ENCODE results near the gene FLT1.

Gene FLT1

GRCh38 chr13:28271056-28271840 is 223.7 kb downstream of the FLT1 start:
- H3K4me3 ChIP-seq (ENCODE audit: insufficient read depth, low read depth, low read length, poor library complexity, severe bottlenecking) = no peak overlapping the region
- no peak for DNase-seq
- no peaks in the 10 kb centered on the region for H3K27me3 ChIP-seq (replicated peaks; ENCODE audit: control insufficient read depth, insufficient read depth, low read length, poor library complexity, severe bottlenecking)
- no peak overlapping the region for H3K27ac ChIP-seq (ENCODE audit: insufficient read depth, low read length, poor library complexity, severe bottlenecking)
- peaks cover 51% of the 10 kb centered on the region for H3K36me3 ChIP-seq (ENCODE audit: control insufficient read depth, insufficient read depth, low read length)
- no peaks in the 10 kb centered on the region for H3K4me1 ChIP-seq (ENCODE audit: control insufficient read depth, insufficient read depth, low read length, poor library complexity, severe bottlenecking)
- H3K9me3 ChIP-seq (ENCODE audit: control insufficient read depth, low read length) = no peaks in the 10 kb centered on the region

- Histone ChIP-seq H3K27ac (ENCODE audit: insufficient read depth, low read length, poor library complexity, severe bottlenecking) (no peak overlapping the region), H3K36me3 (ENCODE audit: control insufficient read depth, insufficient read depth, low read length) (peaks cover 60% of the 10 kb centered on the region), H3K27me3 (replicated peaks; ENCODE audit: control insufficient read depth, insufficient read depth, low read length, poor library complexity, severe bottlenecking) (no peaks in the 10 kb centered on the region), H3K4me3 (ENCODE audit: insufficient read depth, low read depth, low read length, poor library complexity, severe bottlenecking) (no peak overlapping the region), H3K4me1 (ENCODE audit: control insufficient read depth, insufficient read depth, low read length, poor library complexity, severe bottlenecking) (no peaks in the 10 kb centered on the region), H3K9me3 (ENCODE audit: control insufficient read depth, low read length) (no peaks in the 10 kb centered on the region)
- no peak for DNase-seq
Observed at GRCh38 chr13:28268800-28269223, 226.1 kb downstream of the FLT1 start.

- no peak for DNase-seq
- H3K27ac ChIP-seq (ENCODE audit: insufficient read depth, low read length, poor library complexity, severe bottlenecking) = no peak overlapping the region
- no peaks in the 10 kb centered on the region for H3K9me3 ChIP-seq (ENCODE audit: control insufficient read depth, low read length)
- H3K27me3 ChIP-seq (replicated peaks; ENCODE audit: control insufficient read depth, insufficient read depth, low read length, poor library complexity, severe bottlenecking) = no peaks in the 10 kb centered on the region
- no peak overlapping the region for H3K4me3 ChIP-seq (ENCODE audit: insufficient read depth, low read depth, low read length, poor library complexity, severe bottlenecking)
- H3K36me3 ChIP-seq (ENCODE audit: control insufficient read depth, insufficient read depth, low read length) = peaks cover 64% of the 10 kb centered on the region
- no peaks in the 10 kb centered on the region for H3K4me1 ChIP-seq (ENCODE audit: control insufficient read depth, insufficient read depth, low read length, poor library complexity, severe bottlenecking)
Observed at GRCh38 chr13:28267497-28267896, 227.4 kb downstream of the FLT1 start.

- H3K27ac ChIP-seq (ENCODE audit: insufficient read depth, low read length, poor library complexity, severe bottlenecking) = no peak overlapping the region
- no peaks in the 10 kb centered on the region for H3K4me1 ChIP-seq (ENCODE audit: control insufficient read depth, insufficient read depth, low read length, poor library complexity, severe bottlenecking)
- no peak for DNase-seq
- H3K36me3 ChIP-seq (ENCODE audit: control insufficient read depth, insufficient read depth, low read length) = peaks cover 60% of the 10 kb centered on the region
- no peak overlapping the region for H3K4me3 ChIP-seq (ENCODE audit: insufficient read depth, low read depth, low read length, poor library complexity, severe bottlenecking)
- H3K9me3 ChIP-seq (ENCODE audit: control insufficient read depth, low read length) = no peaks in the 10 kb centered on the region
- no peaks in the 10 kb centered on the region for H3K27me3 ChIP-seq (replicated peaks; ENCODE audit: control insufficient read depth, insufficient read depth, low read length, poor library complexity, severe bottlenecking)
Observed at GRCh38 chr13:28258417-28258816, 236.5 kb downstream of the FLT1 start.

GRCh38 chr13:28257305-28257704 is 237.6 kb downstream of the FLT1 start:
- DNase-seq = no peak
- Histone ChIP-seq H3K27ac (ENCODE audit: insufficient read depth, low read length, poor library complexity, severe bottlenecking) (no peak overlapping the region), H3K36me3 (ENCODE audit: control insufficient read depth, insufficient read depth, low read length) (peaks cover 51% of the 10 kb centered on the region), H3K4me3 (ENCODE audit: insufficient read depth, low read depth, low read length, poor library complexity, severe bottlenecking) (no peak overlapping the region), H3K27me3 (replicated peaks; ENCODE audit: control insufficient read depth, insufficient read depth, low read length, poor library complexity, severe bottlenecking) (no peaks in the 10 kb centered on the region), H3K9me3 (ENCODE audit: control insufficient read depth, low read length) (no peaks in the 10 kb centered on the region), H3K4me1 (ENCODE audit: control insufficient read depth, insufficient read depth, low read length, poor library complexity, severe bottlenecking) (no peaks in the 10 kb centered on the region)

- Histone ChIP-seq H3K27ac (ENCODE audit: insufficient read depth, low read length, poor library complexity, severe bottlenecking) (no peak overlapping the region), H3K4me3 (ENCODE audit: insufficient read depth, low read depth, low read length, poor library complexity, severe bottlenecking) (no peak overlapping the region), H3K27me3 (replicated peaks; ENCODE audit: control insufficient read depth, insufficient read depth, low read length, poor library complexity, severe bottlenecking) (no peaks in the 10 kb centered on the region), H3K36me3 (ENCODE audit: control insufficient read depth, insufficient read depth, low read length) (peaks cover 18% of the 10 kb centered on the region), H3K4me1 (ENCODE audit: control insufficient read depth, insufficient read depth, low read length, poor library complexity, severe bottlenecking) (no peaks in the 10 kb centered on the region), H3K9me3 (ENCODE audit: control insufficient read depth, low read length) (no peaks in the 10 kb centered on the region)
- DNase-seq = no peak
Observed at GRCh38 chr13:28252547-28252946, 242.4 kb downstream of the FLT1 start.

GRCh38 chr13:28251466-28251865 is 243.5 kb downstream of the FLT1 start:
- H3K27ac ChIP-seq (ENCODE audit: insufficient read depth, low read length, poor library complexity, severe bottlenecking) = no peak overlapping the region

GRCh38 chr13:28250542-28250941 is 244.4 kb downstream of the FLT1 start:
- no peaks in the 10 kb centered on the region for H3K27me3 ChIP-seq (replicated peaks; ENCODE audit: control insufficient read depth, insufficient read depth, low read length, poor library complexity, severe bottlenecking)
- H3K4me1 ChIP-seq (ENCODE audit: control insufficient read depth, insufficient read depth, low read length, poor library complexity, severe bottlenecking) = no peaks in the 10 kb centered on the region
- H3K9me3 ChIP-seq (ENCODE audit: control insufficient read depth, low read length) = no peaks in the 10 kb centered on the region
- no peak overlapping the region for H3K27ac ChIP-seq (ENCODE audit: insufficient read depth, low read length, poor library complexity, severe bottlenecking)
- H3K36me3 ChIP-seq (ENCODE audit: control insufficient read depth, insufficient read depth, low read length) = peaks cover 7% of the 10 kb centered on the region
- no peak overlapping the region for H3K4me3 ChIP-seq (ENCODE audit: insufficient read depth, low read depth, low read length, poor library complexity, severe bottlenecking)
- DNase-seq = no peak

More at GRCh38 chr13:28251466-28251865, 243.5 kb downstream of the FLT1 start:
- Histone ChIP-seq H3K4me3 (ENCODE audit: insufficient read depth, low read depth, low read length, poor library complexity, severe bottlenecking) (no peak overlapping the region), H3K4me1 (ENCODE audit: control insufficient read depth, insufficient read depth, low read length, poor library complexity, severe bottlenecking) (no peaks in the 10 kb centered on the region), H3K36me3 (ENCODE audit: control insufficient read depth, insufficient read depth, low read length) (peaks cover 13% of the 10 kb centered on the region), H3K9me3 (ENCODE audit: control insufficient read depth, low read length) (no peaks in the 10 kb centered on the region), H3K27me3 (replicated peaks; ENCODE audit: control insufficient read depth, insufficient read depth, low read length, poor library complexity, severe bottlenecking) (no peaks in the 10 kb centered on the region)
- no peak for DNase-seq

Measured in effector memory CD4-positive, alpha-beta T cell (primary cell).